T-cell (primary cell): Measurements from ENCODE around the gene ETS1. TPM values are rescaled to one million over a fixed set of nuclear protein-coding genes. Genes with fewer than 3 reads are reported as not detected.

ENCODE experiments used
- ATAC-seq, 4 experiments: fragments of 200-7000 bp in 3 of 4; fragments of 150-1000 bp in 1 of 4; cut with Tn5 transposase; replicated peaks in 1 of 4; 1 replicate in 3 of 4; 2 replicates in 1 of 4; pipeline ENCODE4 v1.10.0; 2021; ENCODE audit warnings: moderate library complexity in 3 of 4, mild to moderate bottlenecking in 2 of 4, moderate number of reproducible peaks in 1 of 4
- CTCF ChIA-PET, 2 donors: fragments of 300-600 bp; sonication (Branson Sonifier 250); formaldehyde crosslinking; loops; one replicate each; lab custom pipeline; 2022; ENCODE audit warnings: antibody characterized with exemption in 2 of 2; lab: Charles Lee
- POLR2A ChIA-PET, 2 donors: fragments of 300-600 bp; sonication (Branson Sonifier 250); formaldehyde crosslinking; loops; one replicate each; lab custom pipeline; 2022; ENCODE audit warnings: antibody characterized with exemption in 2 of 2; lab: Charles Lee
- DNase-seq, 35 experiments: peaks; one replicate each; pipeline versions ENCODE4 v3.0.0 to v3.0.0-alpha.2; 2013 to 2023
- H3K27ac ChIP-seq: one replicate; pipeline ENCODE4 v1.5.1; 2013; ENCODE audit warnings: low read length
- H3K27me3 ChIP-seq, 2 experiments: replicated peaks in 1 of 2; 1 replicate in 1 of 2; 2 replicates in 1 of 2; pipeline versions ENCODE4 v1.6.1 to v1.7.0; 2013; ENCODE audit warnings: low read length in 1 of 2, mixed read lengths in 1 of 2; ENCODE audit not compliant: control insufficient read depth in 2 of 2, insufficient read depth in 2 of 2; ENCODE audit errors: extremely low read depth in 1 of 2
- H3K36me3 ChIP-seq, 2 donors: 1 replicate in 1 of 2; 2 replicates in 1 of 2; pipeline versions ENCODE4 v1.6.1 to v1.7.0; 2013; ENCODE audit warnings: low read length in 1 of 2; ENCODE audit not compliant: control insufficient read depth in 2 of 2, insufficient read depth in 1 of 2; ENCODE audit errors: extremely low read depth in 1 of 2
- H3K4me1 ChIP-seq, 2 experiments: 1 replicate in 1 of 2; 2 replicates in 1 of 2; pipeline versions ENCODE4 v1.6.1 to v1.7.0; 2013; ENCODE audit warnings: low read length in 2 of 2, mixed read lengths in 1 of 2; ENCODE audit not compliant: insufficient read depth in 2 of 2, control insufficient read depth in 1 of 2; ENCODE audit errors: extremely low read depth in 1 of 2
- H3K4me3 ChIP-seq, 2 donors: 1 replicate in 1 of 2; 2 replicates in 1 of 2; pipeline versions ENCODE4 v1.5.1 to v1.7.0; 2013; ENCODE audit warnings: mild to moderate bottlenecking in 2 of 2, low read length in 1 of 2, moderate library complexity in 1 of 2; ENCODE audit not compliant: control insufficient read depth in 1 of 2; ENCODE audit errors: extremely low read depth in 1 of 2
- H3K9me3 ChIP-seq: 2 replicates; pipeline ENCODE4 v1.7.0; 2013
- H3K27ac Mint-ChIP-seq, 2 donors: one replicate each; pipeline ENCODE4 v1.8.0; 2020 to 2021; ENCODE audit warnings: mild to moderate bottlenecking in 2 of 2, mixed read lengths in 2 of 2
- H3K27me3 Mint-ChIP-seq, 2 donors: one replicate each; pipeline ENCODE4 v1.8.0; 2021 to 2022; ENCODE audit warnings: mixed read lengths in 2 of 2
- H3K36me3 Mint-ChIP-seq: one replicate; pipeline ENCODE4 v1.8.0; 2021; ENCODE audit warnings: mixed read lengths
- H3K4me1 Mint-ChIP-seq, 3 donors: one replicate each; pipeline ENCODE4 v1.8.0; 2020 to 2022; ENCODE audit warnings: mixed read lengths in 3 of 3, mild to moderate bottlenecking in 1 of 3
- H3K4me3 Mint-ChIP-seq, 3 donors: one replicate each; pipeline ENCODE4 v1.8.0; 2020 to 2022; ENCODE audit warnings: mild to moderate bottlenecking in 3 of 3, mixed read lengths in 3 of 3, moderate library complexity in 3 of 3
- H3K9me3 Mint-ChIP-seq, 3 donors: one replicate each; pipeline ENCODE4 v1.8.0; 2020 to 2022; ENCODE audit warnings: mixed read lengths in 3 of 3
- WGBS: methylation state at CpG from one replicate; pipeline ENCODE4 v1.1.5; 2013; ENCODE audit warnings: missing lambda C conversion rate; ENCODE audit not compliant: insufficient coverage; 5-methylcytosine and 5-hydroxymethylcytosine counted together
- total RNA-seq, 35 experiments: library from RNA in 6 of 35; stranded (reverse) in 6 of 35; fragments of 120-200 nt in 1 of 35; gene quantifications; one replicate each; pipeline versions ENCODE4 v1.2.1 to v1.2.4 and lab custom pipeline; 2013 to 2026

The ETS1 gene
- total RNA-seq, 5 donors from 2014 or later (not counting 1 experiment from before 2014, with no cell fraction given) = 773 to 1,065 (median 854) TPM

- WGBS = 96% methylated on average over 3 of the region's 6 CpGs
- ChIA-PET CTCF (interaction anchor here (0.5 to 1.5 kb wide), 7 partner anchors 87 to 209 kb away, joined by 3 to 5 read pairs (median 3); no protein-coding TSS in a partner anchor), POLR2A (interaction anchor here (0.6 to 1.2 kb wide), 14 partner anchors 43 to 410 kb away, joined by 3 to 10 read pairs (median 3); no protein-coding TSS in a partner anchor)
- ATAC-seq (no peak), DNase-seq (no peak)
- peak overlapping the region; percentile 59 for H3K27ac ChIP-seq
- peak overlapping the region in 1 of 3 donors; percentile 59 for H3K4me3 Mint-ChIP-seq
- H3K36me3 Mint-ChIP-seq = no peaks in the 10 kb centered on the region
- peaks cover 34 to 50% of the 10 kb centered on the region in 2 experiments for H3K4me1 ChIP-seq
- H3K4me1 Mint-ChIP-seq = peaks cover 61 to 64% (median 61%) of the 10 kb centered on the region in 3 donors
- no peaks in the 10 kb centered on the region for H3K9me3 Mint-ChIP-seq
- H3K36me3 ChIP-seq = no peaks in the 10 kb centered on the region
- H3K27me3 Mint-ChIP-seq = no peaks in the 10 kb centered on the region
- H3K27ac Mint-ChIP-seq = peak overlapping the region; percentile 21 to 93
- no peaks in the 10 kb centered on the region for H3K27me3 ChIP-seq
- no peak overlapping the region for H3K4me3 ChIP-seq
- no peaks in the 10 kb centered on the region for H3K9me3 ChIP-seq
Measured at GRCh38 chr11:128421577-128422330, 165.6 kb downstream of the ETS1 start.

GRCh38 chr11:128420951-128421350 is 166.4 kb downstream of the ETS1 start:
- Histone ChIP-seq H3K27ac (no peak overlapping the region), H3K4me3 (no peak overlapping the region), H3K4me1 (peaks cover 34 to 50% of the 10 kb centered on the region in 2 experiments), H3K36me3 (no peaks in the 10 kb centered on the region), H3K9me3 (no peaks in the 10 kb centered on the region), H3K27me3 (no peaks in the 10 kb centered on the region)
- H3K27me3 Mint-ChIP-seq = no peaks in the 10 kb centered on the region
- DNase-seq = no peak
- no peaks in the 10 kb centered on the region for H3K9me3 Mint-ChIP-seq
- ChIA-PET POLR2A (interaction anchor here in 1 of 2 donors (0.6 to 1.0 kb wide), 3 partner anchors 97 to 118 kb away, joined by 3 read pairs; no protein-coding TSS in a partner anchor), CTCF (interaction anchor here in 1 of 2 donors (0.5 to 0.6 kb wide), 2 partner anchors 88 to 95 kb away, joined by 3 read pairs; no protein-coding TSS in a partner anchor)
- WGBS = no CpG with 5 or more reads among the region's 4 CpGs
- no peaks in the 10 kb centered on the region for H3K36me3 Mint-ChIP-seq
- no peak for ATAC-seq
- H3K4me3 Mint-ChIP-seq = no peak overlapping the region
- peak overlapping the region; percentile 21 to 93 for H3K27ac Mint-ChIP-seq
- peaks cover 56 to 66% (median 63%) of the 10 kb centered on the region in 3 donors for H3K4me1 Mint-ChIP-seq

GRCh38 chr11:128420265-128420664 is 167.1 kb downstream of the ETS1 start:
- no peaks in the 10 kb centered on the region for H3K9me3 Mint-ChIP-seq
- peaks cover 60 to 70% (median 68%) of the 10 kb centered on the region in 3 donors for H3K4me1 Mint-ChIP-seq
- no peaks in the 10 kb centered on the region for H3K9me3 ChIP-seq
- peaks cover 34 to 50% of the 10 kb centered on the region in 2 experiments for H3K4me1 ChIP-seq
- ATAC-seq (no peak), DNase-seq (no peak)
- 58% methylated on average over 2 of the region's 4 CpGs for WGBS
- H3K36me3 Mint-ChIP-seq = no peaks in the 10 kb centered on the region
- H3K27me3 ChIP-seq = no peaks in the 10 kb centered on the region
- no peaks in the 10 kb centered on the region for H3K27me3 Mint-ChIP-seq
- POLR2A ChIA-PET = no interaction called here
- no peak overlapping the region for H3K27ac Mint-ChIP-seq
- H3K4me3 Mint-ChIP-seq = no peak overlapping the region
- CTCF ChIA-PET = no interaction called here
- H3K36me3 ChIP-seq = no peaks in the 10 kb centered on the region
- H3K27ac ChIP-seq = no peak overlapping the region
- no peak overlapping the region for H3K4me3 ChIP-seq

GRCh38 chr11:128419012-128419767 is 168.2 kb downstream of the ETS1 start:
- Histone ChIP-seq H3K4me3 (no peak overlapping the region), H3K27ac (no peak overlapping the region), H3K4me1 (peaks cover 24 to 47% of the 10 kb centered on the region in 2 experiments), H3K27me3 (no peaks in the 10 kb centered on the region), H3K36me3 (no peaks in the 10 kb centered on the region), H3K9me3 (no peaks in the 10 kb centered on the region)
- Mint-ChIP-seq H3K27ac (peak overlapping the region in 1 of 2 donors; percentile 12), H3K4me1 (peaks cover 58 to 66% (median 66%) of the 10 kb centered on the region in 3 donors), H3K4me3 (no peak overlapping the region), H3K36me3 (no peaks in the 10 kb centered on the region), H3K9me3 (no peaks in the 10 kb centered on the region), H3K27me3 (no peaks in the 10 kb centered on the region)
- CTCF ChIA-PET = interaction anchor here in 1 of 2 donors (0.6 kb wide), 1 partner anchor 296 kb away, joined by 3 read pairs; no protein-coding TSS in a partner anchor
- ATAC-seq = no peak
- WGBS = 99% methylated on average over 5 of the region's 7 CpGs
- DNase-seq = no peak
- POLR2A ChIA-PET = interaction anchor here in 1 of 2 donors (0.5 kb wide), 1 partner anchor 349 kb away, joined by 15 read pairs; no protein-coding TSS in a partner anchor

- Mint-ChIP-seq H3K4me1 (peaks cover 52 to 61% (median 60%) of the 10 kb centered on the region in 3 donors), H3K36me3 (no peaks in the 10 kb centered on the region), H3K4me3 (no peak overlapping the region), H3K9me3 (no peaks in the 10 kb centered on the region), H3K27ac (peak overlapping the region; percentile 13 to 28), H3K27me3 (no peaks in the 10 kb centered on the region)
- DNase-seq (peak in 3 of 35 experiments; percentile 1 to 39 (median 11)), ATAC-seq (peak in 3 of 4 experiments; percentile 53 to 68 (median 57))
- CTCF ChIA-PET = interaction anchor here (0.9 to 1.4 kb wide), 7 partner anchors 9 to 339 kb away, joined by 3 to 5 read pairs (median 3); no protein-coding TSS in a partner anchor
- Histone ChIP-seq H3K27ac (no peak overlapping the region), H3K9me3 (no peaks in the 10 kb centered on the region), H3K4me1 (peaks cover 17 to 41% of the 10 kb centered on the region in 2 experiments), H3K27me3 (no peaks in the 10 kb centered on the region), H3K4me3 (no peak overlapping the region), H3K36me3 (no peaks in the 10 kb centered on the region)
- no CpG with 5 or more reads among the region's 5 CpGs for WGBS
- POLR2A ChIA-PET = interaction anchor here (0.6 to 0.8 kb wide), 6 partner anchors 17 to 131 kb away, joined by 3 to 4 read pairs (median 3); no protein-coding TSS in a partner anchor
Measured at GRCh38 chr11:128417607-128418324, 169.6 kb downstream of the ETS1 start.
